Hepatocyte (in vitro differentiated cells): ENCODE results near the gene SERPING1. TPM values are rescaled to one million over a fixed set of nuclear protein-coding genes. Genes with fewer than 3 reads are reported as not detected.

ENCODE experiments used
- DNase-seq: peaks from one replicate; pipeline ENCODE4 v3.0.0-alpha.2; 2016; ENCODE audit warnings: low spot score
- H2AFZ ChIP-seq: fragments of 200-600 bp; sonication (generic); 2 replicates; pipeline ENCODE4 v1.6.0; 2016; ENCODE audit warnings: antibody characterized with exemption, mild to moderate bottlenecking
- H3K27ac ChIP-seq: fragments of 200-600 bp; sonication (generic); 2 replicates; pipeline ENCODE4 v1.5.1; 2016; ENCODE audit warnings: mild to moderate bottlenecking
- H3K27me3 ChIP-seq: fragments of 200-600 bp; sonication (generic); 2 replicates; pipeline ENCODE4 v1.6.1; 2016
- H3K36me3 ChIP-seq: fragments of 200-600 bp; sonication (generic); replicated peaks from 2 replicates; pipeline ENCODE4 v1.5.1; 2016; ENCODE audit warnings: low read depth; ENCODE audit not compliant: insufficient read depth
- H3K4me1 ChIP-seq: fragments of 200-600 bp; sonication (generic); 2 replicates; pipeline ENCODE4 v1.5.1; 2016; ENCODE audit warnings: mild to moderate bottlenecking, moderate library complexity; ENCODE audit not compliant: insufficient read depth
- H3K4me2 ChIP-seq: fragments of 200-600 bp; sonication (generic); 2 replicates; pipeline ENCODE4 v1.6.0; 2016
- H3K4me3 ChIP-seq: fragments of 200-600 bp; sonication (generic); 2 replicates; pipeline ENCODE4 v1.5.1; 2016; ENCODE audit warnings: mild to moderate bottlenecking
- H3K79me2 ChIP-seq: fragments of 200-600 bp; sonication (generic); 2 replicates; pipeline ENCODE4 v1.6.0; 2017; ENCODE audit warnings: mild to moderate bottlenecking
- H3K9me2 ChIP-seq: fragments of 200-600 bp; sonication (generic); replicated peaks from 2 replicates; pipeline ENCODE4 v1.6.0; 2017; ENCODE audit warnings: mild to moderate bottlenecking; ENCODE audit not compliant: insufficient read depth
- H3K9me3 ChIP-seq: fragments of 200-600 bp; sonication (generic); 2 replicates; pipeline ENCODE4 v1.5.1; 2016; ENCODE audit warnings: low read depth, mild to moderate bottlenecking
- H4K20me1 ChIP-seq: fragments of 200-600 bp; sonication (generic); 2 replicates; pipeline ENCODE4 v1.6.0; 2016; ENCODE audit warnings: mild to moderate bottlenecking; ENCODE audit not compliant: insufficient read depth, poor library complexity, severe bottlenecking
- CTCF ChIP-seq: fragments of 200-600 bp; sonication (generic); IDR thresholded peaks from 2 replicates; pipeline ENCODE4 v1.5.1; 2016; ENCODE audit warnings: antibody characterized with exemption, mild to moderate bottlenecking; ENCODE audit not compliant: poor library complexity
- EZH2 ChIP-seq: fragments of 200-600 bp; sonication (generic); IDR thresholded peaks from 2 replicates; pipeline ENCODE4 v1.6.1; 2016; ENCODE audit warnings: antibody characterized with exemption, mild to moderate bottlenecking, borderline replicate concordance
- EZH2phosphoT487 ChIP-seq: fragments of 200-600 bp; sonication (generic); IDR thresholded peaks from one replicate; pipeline ENCODE4 v1.6.1; 2018; ENCODE audit warnings: antibody characterized with exemption, mild to moderate bottlenecking, low read depth, moderate library complexity; ENCODE audit not compliant: unreplicated experiment, severe bottlenecking
- WGBS: methylation state at CpG from one replicate; pipeline ENCODE4 v1.1.6; 2016; ENCODE audit warnings: low lambda C conversion rate; ENCODE audit errors: missing lambda C conversion rate; 5-methylcytosine and 5-hydroxymethylcytosine counted together
- polyA plus RNA-seq: library from polyadenylated mRNA; unstranded; fragments of >200 nt; fragmentation: Nextera tagmentation; extraction: Ambion mirVana; gene quantifications from 2 replicates; pipeline ENCODE4 v1.2.1, GENCODE V29; 2016
- total RNA-seq: library from RNA; depleted of rRNA; stranded (reverse); fragments of >200 nt; gene quantifications from 2 replicates; pipeline ENCODE4 v1.2.3, GENCODE V29; 2014

Gene SERPING1
- total and polyA plus RNA-seq, 2 experiments from 2014 or later, result 129 to 445 TPM

- H4K20me1 ChIP-seq, result peaks cover 16% of the 10 kb centered on the region
- no peak overlapping the region for H3K27ac ChIP-seq
- H3K36me3 ChIP-seq, result no peaks in the 10 kb centered on the region
- peaks cover 24% of the 10 kb centered on the region for H3K79me2 ChIP-seq
- H3K9me3 ChIP-seq, result no peaks in the 10 kb centered on the region
- DNase-seq, result no peak
- H3K4me3 ChIP-seq, result no peak overlapping the region
- no peaks in the 10 kb centered on the region for H3K9me2 ChIP-seq
- no peak overlapping the region for H3K4me2 ChIP-seq
- H2AFZ ChIP-seq, result no peak overlapping the region
- TF ChIP-seq CTCF (no peak), EZH2phosphoT487 (no peak), EZH2 (no peak)
- H3K4me1 ChIP-seq, result peaks cover 58% of the 10 kb centered on the region
- H3K27me3 ChIP-seq, result peaks cover 14% of the 10 kb centered on the region
- WGBS, result 67% methylated on average over 3 of the region's 3 CpGs
These were observed 46.3 kb downstream of the SERPING1 start for GRCh38 chr11:57643802-57644201.

GRCh38 chr11:57644748-57645688, 47.5 kb downstream of the SERPING1 start:
- 32% methylated on average over 17 of the region's 17 CpGs for WGBS
- TF ChIP-seq EZH2phosphoT487 (no peak), CTCF (peak; percentile 96), EZH2 (no peak)
- Histone ChIP-seq H3K36me3 (no peaks in the 10 kb centered on the region), H3K4me2 (peak overlapping the region; percentile 61), H4K20me1 (peaks cover 15% of the 10 kb centered on the region), H3K27ac (no peak overlapping the region), H3K79me2 (peaks cover 15% of the 10 kb centered on the region), H3K4me3 (no peak overlapping the region), H2AFZ (no peak overlapping the region), H3K27me3 (peaks cover 15% of the 10 kb centered on the region), H3K9me3 (no peaks in the 10 kb centered on the region), H3K9me2 (no peaks in the 10 kb centered on the region), H3K4me1 (peaks cover 61% of the 10 kb centered on the region)
- peak; percentile 90 for DNase-seq

- peaks cover 9% of the 10 kb centered on the region for H4K20me1 ChIP-seq
- no peak overlapping the region for H3K4me2 ChIP-seq
- peaks cover 59% of the 10 kb centered on the region for H3K4me1 ChIP-seq
- no peak overlapping the region for H3K4me3 ChIP-seq
- DNase-seq, result no peak
- no peak for TF ChIP-seq EZH2phosphoT487
- no peak overlapping the region for H3K27ac ChIP-seq
- WGBS, result 51% methylated on average over 5 of the region's 5 CpGs
- no peaks in the 10 kb centered on the region for H3K9me2 ChIP-seq
- H3K27me3 ChIP-seq, result peaks cover 15% of the 10 kb centered on the region
- peaks cover 8% of the 10 kb centered on the region for H3K79me2 ChIP-seq
- no peaks in the 10 kb centered on the region for H3K9me3 ChIP-seq
- H2AFZ ChIP-seq, result no peak overlapping the region
- H3K36me3 ChIP-seq, result no peaks in the 10 kb centered on the region
These were observed 48.2 kb downstream of the SERPING1 start for GRCh38 chr11:57645689-57646085.

GRCh38 chr11:57646194-57646798, 48.8 kb downstream of the SERPING1 start:
- DNase-seq, result no peak
- H3K27me3 ChIP-seq, result peaks cover 15% of the 10 kb centered on the region
- no peaks in the 10 kb centered on the region for H3K9me2 ChIP-seq
- TF ChIP-seq EZH2phosphoT487 (no peak), EZH2 (no peak), CTCF (no peak)
- peaks cover 54% of the 10 kb centered on the region for H3K4me1 ChIP-seq
- H2AFZ ChIP-seq, result no peak overlapping the region
- H3K4me3 ChIP-seq, result no peak overlapping the region
- H4K20me1 ChIP-seq, result peaks cover 7% of the 10 kb centered on the region
- peak overlapping the region; percentile 81 for H3K4me2 ChIP-seq
- no peaks in the 10 kb centered on the region for H3K9me3 ChIP-seq
- H3K79me2 ChIP-seq, result peaks cover 4% of the 10 kb centered on the region
- WGBS, result 46% methylated on average over 10 of the region's 10 CpGs
- H3K36me3 ChIP-seq, result no peaks in the 10 kb centered on the region
- no peak overlapping the region for H3K27ac ChIP-seq
